ENCODE data around the gene HSP90AA1.

DNA sequence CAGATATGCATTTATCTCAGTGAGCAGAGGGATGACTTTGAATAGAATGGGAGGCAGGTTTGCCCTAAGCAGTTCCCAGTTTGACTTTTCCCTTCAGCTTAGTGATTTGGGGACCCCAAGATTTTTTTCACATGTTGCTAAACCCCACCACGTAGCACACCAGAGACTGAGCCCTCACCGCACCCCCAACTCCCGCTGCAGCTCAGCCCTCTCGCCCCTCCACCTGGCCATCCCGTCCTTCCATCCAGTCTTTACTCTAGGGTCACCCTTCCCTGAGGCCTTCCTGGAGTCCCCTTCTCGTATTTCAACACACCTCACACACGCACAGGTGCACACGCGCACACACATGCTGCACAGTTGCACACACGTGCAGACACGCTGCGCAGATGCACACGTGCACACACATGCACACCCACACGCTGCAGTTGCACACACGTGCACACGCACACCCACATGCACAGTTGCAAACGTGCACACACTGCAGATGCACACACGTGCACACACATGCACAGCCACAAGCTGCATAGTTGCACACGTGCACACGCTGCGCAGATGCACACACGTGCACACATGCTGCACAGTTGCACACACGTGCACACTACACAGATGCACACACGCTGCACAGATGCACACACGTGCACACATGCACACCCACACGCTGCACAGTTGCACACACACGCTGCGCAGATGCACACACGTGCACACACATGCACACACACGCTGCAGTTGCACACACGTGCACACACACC, 30.0 kb downstream of the HSP90AA1 start:
- no peak for TF ChIP-seq CTCF (conservative IDR thresholded peaks at IDR 0.05; ENCODE audit: low read depth, low read length)
- no peak for TF ChIP-seq EZH2 (IDR thresholded peaks at IDR 0.05; ENCODE audit: borderline replicate concordance, low read depth, low read length, poor library complexity, severe bottlenecking)
